ENCODE measurements around the gene FYN. TPM values are rescaled to one million over a fixed set of nuclear protein-coding genes. Genes with fewer than 3 reads are reported as not detected.

The FYN gene
- total and polyA plus RNA-seq, 2 of the 4 experiments (the other 2 are of a cell fraction): 30.8 to 36.4 TPM

- TF ChIP-seq SMC3 (IDR thresholded peaks at IDR 0.05; ENCODE audit: low read depth, low read length) (no peak), BHLHE40 (IDR thresholded peaks at IDR 0.05; ENCODE audit: low read depth, low read length) (no peak), MXI1 (IDR thresholded peaks at IDR 0.05; ENCODE audit: borderline replicate concordance, low read depth, low read length) (no peak), CHD1 (IDR thresholded peaks at IDR 0.05; ENCODE audit: low read depth, low read length) (no peak), MAFK (IDR thresholded peaks at IDR 0.05; ENCODE audit: low read depth, low read length) (no peak), MAZ (IDR thresholded peaks at IDR 0.05; ENCODE audit: borderline replicate concordance, low read depth, low read length) (no peak)
- Histone ChIP-seq H3K23ac (ENCODE audit: low read depth, low read length) (no peak overlapping the region), H3K27ac (ENCODE audit: insufficient read depth, low read length) (no peak overlapping the region; the same call in 1 of the 2 replicates), H3K9ac (ENCODE audit: low read depth, low read length) (no peak overlapping the region), H2AK9ac (replicated peaks; ENCODE audit: low read depth, low read length, poor library complexity) (no peak overlapping the region), H2AK5ac (ENCODE audit: low read depth, low read length) (0 out of 2 replicates have a peak overlapping the region, but pooled peaks have one; percentile 40), H4K8ac (ENCODE audit: low read depth in 2 of 2, low read length in 2 of 2) (no peak overlapping the region), H3K56ac (ENCODE audit: extremely low read depth, insufficient read depth, low read length) (no peak overlapping the region), H3K27me3 (ENCODE audit: control insufficient read depth, insufficient read depth, low read length) (no peaks in the 10 kb centered on the region), H3K18ac (ENCODE audit: low read depth, low read length) (peak overlapping the region; percentile 83), H2AFZ (replicated peaks; ENCODE audit: low read length, poor library complexity) (no peak overlapping the region), H3K14ac (replicated peaks; ENCODE audit: low read depth, low read length) (0 out of 2 replicates have a peak overlapping the region, but pooled peaks have one; percentile 19), H3K36me3 (ENCODE audit: control insufficient read depth, insufficient read depth, low read length) (peaks cover 2% of the 10 kb centered on the region; the same call in 1 of the 2 replicates), H2BK5ac (ENCODE audit: low read depth, low read length, poor library complexity, severe bottlenecking) (no peak overlapping the region), H2BK20ac (ENCODE audit: low read depth, low read length) (peak overlapping the region; percentile 63), H4K20me1 (ENCODE audit: insufficient read depth, low read length) (no peaks in the 10 kb centered on the region), H4K91ac (ENCODE audit: insufficient read depth, low read depth, low read length) (no peak overlapping the region), H3K9me1 (ENCODE audit: insufficient read depth, low read length) (peaks cover 13% of the 10 kb centered on the region), H2BK120ac (ENCODE audit: low read depth, low read length) (no peak overlapping the region), H2BK15ac (ENCODE audit: low read depth, low read length) (no peak overlapping the region), H4K5ac (ENCODE audit: low read depth, low read length) (0 out of 2 replicates have a peak overlapping the region, but pooled peaks have one; percentile 11), H3K9me3 (ENCODE audit: control insufficient read depth, insufficient read depth, low read length) (no peaks in the 10 kb centered on the region), H3K4ac (ENCODE audit: low read depth, low read length) (no peak overlapping the region), H3K79me1 (ENCODE audit: low read depth in 1 of 2, low read length in 2 of 2) (peaks cover 14 to 20% of the 10 kb centered on the region in 2 experiments), H3K4me1 (ENCODE audit: control insufficient read depth, insufficient read depth, low read length) (peaks cover 18% of the 10 kb centered on the region), H3K4me3 (ENCODE audit: insufficient read depth, low read depth, low read length) (no peak overlapping the region), H3K4me2 (ENCODE audit: low read depth, low read length) (peak overlapping the region; percentile 47; the same call in 1 of the 2 replicates)
- BruUV-seq (replicated peaks): no TSS peak
- no CpG with 5 or more reads among the region's 4 CpGs for whole genome bisulfite sequencing, 2 experiments (ENCODE audit: extremely low coverage in 2 of 2, insufficient read length in 1 of 2)
- intact Hi-C loops (cut with micrococcal nuclease): no loop called here
- POLR2A ChIA-PET (ENCODE audit: unreplicated experiment): interaction anchor here (0.5 kb wide), 1 partner anchor 26 kb away, joined by 4 read pairs; no protein-coding TSS in a partner anchor
- dilution Hi-C loops (cut with HindIII; ENCODE audit: low sequenced_read_pairs, unreplicated experiment): no loop called here
- ATAC-seq (ENCODE audit: low read depth): no peak
- in situ Hi-C loops (cut with MboI; ENCODE audit: low sequenced_read_pairs): no loop called here
- CTCF ChIA-PET: interaction anchor here (1.3 kb wide), 1 partner anchor 7 kb away, joined by 4 read pairs; no protein-coding TSS in a partner anchor
- DNase-seq: no peak
These were observed 47.7 kb downstream of the FYN start for GRCh38 chr6:111825439-111826086.

Data from IMR-90 (cell line).